Pancreas (tissue), 10 donors: ENCODE data around the gene SMURF1. TPM values are rescaled to one million over a fixed set of nuclear protein-coding genes. Genes with fewer than 3 reads are reported as not detected.

Experiments
- ATAC-seq, 4 donors: fragments of 200-7000 bp; cut with Tn5 transposase; one replicate each; pipeline versions ENCODE4 v1.8.0 to v1.9.1; 2020; ENCODE audit warnings: mild to moderate bottlenecking in 4 of 4, moderate library complexity in 4 of 4
- DNase-seq, 6 donors: peaks; one replicate each; pipeline ENCODE4 v3.0.0-alpha.2; 2020
- FAIRE-seq: peaks from 2 replicates; lab custom pipeline; 2012; peaks lifted over from hg19 to GRCh38; lab: Jason Lieb, UNC
- H3K27ac ChIP-seq, 4 donors: fragments of 200-600 bp; sonication (generic); 1 replicate in 3 of 4; 2 replicates in 1 of 4; pipeline versions ENCODE4 v1.5.0 to v1.8.0; 2020
- H3K27me3 ChIP-seq, 4 donors: fragments of 200-600 bp; one replicate each; pipeline ENCODE4 v1.8.0; 2021
- H3K36me3 ChIP-seq, 3 donors: fragments of 200-600 bp; sonication (generic) in 1 of 3; one replicate each; pipeline versions ENCODE4 v1.5.0 to v1.8.0; 2020 to 2021
- H3K4me1 ChIP-seq, 3 donors: fragments of 200-600 bp; one replicate each; pipeline ENCODE4 v1.8.0; 2021
- H3K4me3 ChIP-seq, 4 donors: fragments of 200-600 bp; sonication (generic) in 2 of 4; one replicate each; pipeline versions ENCODE4 v1.5.0 to v1.8.0; 2020 to 2021
- H3K9me3 ChIP-seq, 4 donors: fragments of 200-600 bp; one replicate each; pipeline ENCODE4 v1.8.0; 2021
- WGBS, 2 donors: extraction: QIAGEN DNeasy Blood & Tissue Kit; methylation state at CpG; one replicate each; pipeline ENCODE4 v1.1.7; 2013; 5-methylcytosine and 5-hydroxymethylcytosine counted together
- intact Hi-C, 3 donors: fragments of 100-400 bp; cut with DNase I; formaldehyde crosslinking; loops; one replicate each; pipeline versions ENCODE4 v1.11.1 to v1.14.2; 2022
- polyA plus RNA-seq, 2 donors: library from polyadenylated mRNA; stranded (reverse); fragments of 200-250 nt; gene quantifications; one replicate each; pipeline ENCODE4 v1.2.3, GENCODE V29; 2013
- total RNA-seq, 6 donors: library from RNA; stranded (reverse); fragmentation: NEBNext Ultra II Directional in 4 of 6; extraction: Animal tissue kit (Norgen Biotek cat#: 25700) in 4 of 6; gene quantifications; one replicate each; pipeline versions ENCODE4 v1.2.1 to v1.2.4, GENCODE V29; 2021 to 2023
- TF ChIP-seq, protein P1 (sequence below), 4 donors: fragments of 200-600 bp; sonication (generic) in 3 of 4; IDR thresholded peaks; one replicate each; pipeline versions ENCODE4 v1.5.0 to v1.8.0; 2021; ENCODE audit warnings: antibody characterized with exemption in 4 of 4
- donor health status: healthy with polysubstance abuse.
- donor health status: DM: no; HTN: no; CAD: no; lungs with moderate emphysema.
- donor health status: DM: no; HTN: no; CAD: no.
- donor health status: control.
- donor health status: control.
- donor health status: Bipolar disorder and iron deficiency.
- donor health status: DM: yes; HTN: yes; CAD: no.
- donor health status: DM: no; HTN: no; CAD: no.
- donor health status: DM: no; HTN: no; CAD: no.
- donor health status: DM: yes; HTN: yes; CAD: no.

Gene SMURF1
- total and polyA plus RNA-seq, 8 donors = 7.6 to 22.7 (median 14.1) TPM

DNA sequence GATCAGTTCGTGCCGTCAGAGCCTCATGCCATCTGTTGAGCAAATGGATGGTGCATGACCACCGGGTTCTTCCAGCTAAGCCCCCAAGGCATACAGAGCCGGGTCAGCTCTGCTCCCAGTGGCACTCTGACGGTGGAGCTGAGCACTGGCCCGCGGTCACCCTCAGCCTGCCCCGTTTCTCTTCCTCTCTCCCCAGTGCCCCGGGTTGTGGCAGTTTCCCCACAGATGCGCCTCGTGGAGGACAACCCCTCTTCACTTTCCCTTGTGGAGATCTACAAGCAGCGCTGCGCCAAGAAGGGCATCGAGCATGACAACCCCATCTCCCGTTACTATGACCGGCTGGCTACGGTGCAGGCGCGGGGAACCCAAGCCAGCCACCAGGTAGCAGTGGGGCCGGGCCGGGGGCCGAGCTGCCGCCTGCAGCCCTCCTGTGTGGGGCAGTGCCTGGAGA lies 135.7 kb downstream of the SMURF1 start:
- no peak for ATAC-seq
- no peak for FAIRE-seq
- H3K27me3 ChIP-seq = no peaks in the 10 kb centered on the region
- no peaks in the 10 kb centered on the region for H3K4me1 ChIP-seq
- H3K9me3 ChIP-seq = no peaks in the 10 kb centered on the region
- 95 to 97% methylated on average over 23 of the region's 23 CpGs for WGBS, 2 donors
- no peak for DNase-seq
- no peak overlapping the region for H3K4me3 ChIP-seq
- H3K27ac ChIP-seq = no peak overlapping the region
- peaks cover 5 to 83% (median 28%) of the 10 kb centered on the region in 3 donors for H3K36me3 ChIP-seq
- TF ChIP-seq, protein P1, sequence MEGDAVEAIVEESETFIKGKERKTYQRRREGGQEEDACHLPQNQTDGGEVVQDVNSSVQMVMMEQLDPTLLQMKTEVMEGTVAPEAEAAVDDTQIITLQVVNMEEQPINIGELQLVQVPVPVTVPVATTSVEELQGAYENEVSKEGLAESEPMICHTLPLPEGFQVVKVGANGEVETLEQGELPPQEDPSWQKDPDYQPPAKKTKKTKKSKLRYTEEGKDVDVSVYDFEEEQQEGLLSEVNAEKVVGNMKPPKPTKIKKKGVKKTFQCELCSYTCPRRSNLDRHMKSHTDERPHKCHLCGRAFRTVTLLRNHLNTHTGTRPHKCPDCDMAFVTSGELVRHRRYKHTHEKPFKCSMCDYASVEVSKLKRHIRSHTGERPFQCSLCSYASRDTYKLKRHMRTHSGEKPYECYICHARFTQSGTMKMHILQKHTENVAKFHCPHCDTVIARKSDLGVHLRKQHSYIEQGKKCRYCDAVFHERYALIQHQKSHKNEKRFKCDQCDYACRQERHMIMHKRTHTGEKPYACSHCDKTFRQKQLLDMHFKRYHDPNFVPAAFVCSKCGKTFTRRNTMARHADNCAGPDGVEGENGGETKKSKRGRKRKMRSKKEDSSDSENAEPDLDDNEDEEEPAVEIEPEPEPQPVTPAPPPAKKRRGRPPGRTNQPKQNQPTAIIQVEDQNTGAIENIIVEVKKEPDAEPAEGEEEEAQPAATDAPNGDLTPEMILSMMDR (IDR thresholded peaks at IDR 0.05) = no peak
- intact Hi-C loops = no loop called here

DNA sequence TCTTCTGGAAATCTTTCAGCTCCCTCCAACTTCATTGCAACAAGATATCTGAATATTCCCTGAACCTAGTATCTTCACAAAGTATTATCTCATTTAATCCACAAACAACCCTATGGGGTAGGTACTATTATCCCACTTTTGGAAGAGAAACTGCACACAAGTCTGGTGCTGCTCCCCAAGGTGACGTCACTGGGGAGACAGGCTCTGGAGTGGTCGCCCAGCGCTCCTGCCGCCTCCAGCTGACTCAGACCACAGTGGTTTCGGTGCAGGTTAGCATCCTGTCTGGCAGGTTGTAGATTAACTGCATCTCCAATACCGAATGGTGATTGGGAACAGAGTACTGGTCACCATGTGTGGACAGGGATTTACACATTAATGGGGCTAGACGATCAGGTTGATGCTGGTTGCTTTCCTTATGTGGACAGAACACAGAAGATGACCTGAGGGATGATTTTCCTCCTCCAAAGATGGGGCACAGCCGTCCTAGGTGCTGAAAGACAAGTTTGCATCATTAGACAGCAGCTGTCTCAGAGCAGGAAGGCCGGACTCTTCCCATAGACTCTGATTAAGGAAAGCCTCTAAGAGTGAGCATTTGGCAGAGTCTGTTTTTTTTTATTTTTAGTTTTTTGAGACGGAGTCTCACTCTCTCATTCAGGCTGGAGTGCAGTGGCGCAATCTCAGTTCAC lies 137.0 kb downstream of the SMURF1 start:
- TF ChIP-seq, protein P1 (IDR thresholded peaks at IDR 0.05) = no peak
- Histone ChIP-seq H3K27ac (no peak overlapping the region), H3K27me3 (no peaks in the 10 kb centered on the region), H3K36me3 (peaks cover 5 to 74% (median 15%) of the 10 kb centered on the region in 3 donors), H3K4me1 (no peaks in the 10 kb centered on the region), H3K9me3 (no peaks in the 10 kb centered on the region), H3K4me3 (no peak overlapping the region)
- DNase-seq = no peak
- intact Hi-C loops = no loop called here
- FAIRE-seq = no peak
- 94 to 96% methylated on average over 11 of the region's 11 CpGs for WGBS, 2 donors
- ATAC-seq = no peak

GRCh38 chr7:99005776-99006175 lies 138.1 kb downstream of the SMURF1 start:
- H3K36me3 ChIP-seq = peaks cover 0 to 67% (median 6%) of the 10 kb centered on the region in 3 donors
- TF ChIP-seq, protein P1 (IDR thresholded peaks at IDR 0.05) = no peak
- H3K4me3 ChIP-seq = no peak overlapping the region
- ATAC-seq = peak in 1 of 4 donors; percentile 32
- intact Hi-C loops = no loop called here
- no peak overlapping the region for H3K27ac ChIP-seq
- 81 to 83% methylated on average over 15 of the region's 15 CpGs for WGBS, 2 donors
- no peak for FAIRE-seq
- DNase-seq = no peak
- H3K4me1 ChIP-seq = no peaks in the 10 kb centered on the region
- H3K9me3 ChIP-seq = no peaks in the 10 kb centered on the region
- H3K27me3 ChIP-seq = no peaks in the 10 kb centered on the region

DNA sequence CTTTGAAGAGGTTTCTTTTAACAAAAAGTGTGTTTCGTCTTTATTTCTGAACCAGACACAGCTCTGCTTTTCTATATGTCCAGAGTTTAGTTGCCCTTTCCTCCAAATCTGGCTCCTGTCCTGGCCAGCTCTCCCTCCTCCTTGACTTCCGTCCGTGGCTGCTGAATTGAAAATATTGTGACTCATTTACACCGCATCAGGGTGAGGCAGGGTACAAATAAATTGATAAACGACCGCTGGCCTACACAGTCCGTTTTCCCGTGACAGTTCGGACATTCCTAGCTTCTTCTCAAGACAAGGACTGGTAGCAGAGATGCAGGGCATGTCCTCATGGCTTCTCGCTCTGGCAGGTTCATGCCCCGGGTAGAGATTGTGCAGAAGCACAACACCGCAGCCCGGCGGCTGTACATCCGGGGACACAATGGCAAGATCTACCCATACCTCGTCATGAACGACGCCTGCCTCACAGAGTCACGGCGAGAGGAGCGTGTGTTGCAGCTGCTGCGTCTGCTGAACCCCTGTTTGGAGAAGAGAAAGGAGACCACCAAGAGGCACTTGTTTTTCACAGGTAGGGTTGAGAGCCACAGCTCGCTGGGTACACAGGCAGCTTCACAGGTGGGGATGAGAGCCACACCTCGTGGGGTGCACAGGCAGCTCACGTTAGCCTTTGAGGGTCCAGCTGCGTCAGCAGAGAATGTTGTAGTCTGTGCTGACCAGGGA lies 139.0 kb downstream of the SMURF1 start:
- H3K4me3 ChIP-seq = no peak overlapping the region
- H3K9me3 ChIP-seq = no peaks in the 10 kb centered on the region
- TF ChIP-seq, protein P1 (IDR thresholded peaks at IDR 0.05) = no peak
- no peaks in the 10 kb centered on the region for H3K4me1 ChIP-seq
- FAIRE-seq = no peak
- ATAC-seq = no peak
- 91 to 95% methylated on average over 26 of the region's 26 CpGs for WGBS, 2 donors
- H3K27me3 ChIP-seq = no peaks in the 10 kb centered on the region
- no peak overlapping the region for H3K27ac ChIP-seq
- intact Hi-C loops = no loop called here
- DNase-seq = no peak
- peaks cover 0 to 65% (median 9%) of the 10 kb centered on the region in 3 donors for H3K36me3 ChIP-seq
